ENCODE measurements around the gene CFAP43. TPM values are rescaled to one million over a fixed set of nuclear protein-coding genes. Genes with fewer than 3 reads are reported as not detected.
A peak's percentile ranks its signal among the peaks of the same experiment; 100 is the strongest.

The CFAP43 gene
- polyA plus RNA-seq = under 1 TPM; 0.04 to 0.16 TPM

- 1% methylated on average over 58 to 60 of the region's 60 CpGs for WGBS, 2 donors
- peaks cover 0 to 3% of the 10 kb centered on the region in 2 donors for H3K4me1 ChIP-seq (ENCODE audit: control insufficient read depth in 2 of 2, insufficient read depth in 2 of 2, low read length in 1 of 2)
- no peaks in the 10 kb centered on the region for H3K36me3 ChIP-seq (ENCODE audit: control insufficient read depth in 2 of 2, insufficient read depth in 2 of 2, low read length in 1 of 2)
- no peaks in the 10 kb centered on the region for H3K9me3 ChIP-seq (ENCODE audit: control insufficient read depth in 2 of 2, insufficient read depth in 1 of 2, low read depth in 1 of 2, low read length in 1 of 2)
- H3K4me3 ChIP-seq (ENCODE audit: low read depth in 1 of 2, low read length in 2 of 2) = peak within 1 kb of the TSS; percentile 64 to 88
- H3K27ac ChIP-seq (ENCODE audit: low read depth in 2 of 2, low read length in 1 of 2) = peak within 1 kb of the TSS in 1 of 2 donors; percentile 36
- no peaks in the 10 kb centered on the region for H3K27me3 ChIP-seq (ENCODE audit: control insufficient read depth in 1 of 2, insufficient read depth in 2 of 2, low read length in 2 of 2)
These were observed at the start of gene CFAP43 for GRCh38 chr10:104231784-104232612. TSS of gene CFAP43 (minus strand) at chr10:104232364. CDS start at chr10:104232246, 118 bp downstream.

- H3K4me1 ChIP-seq (ENCODE audit: control insufficient read depth in 2 of 2, insufficient read depth in 2 of 2, low read length in 1 of 2) = no peaks in the 10 kb centered on the region
- H3K27me3 ChIP-seq (ENCODE audit: control insufficient read depth in 1 of 2, insufficient read depth in 2 of 2, low read length in 2 of 2) = no peaks in the 10 kb centered on the region
- H3K36me3 ChIP-seq (ENCODE audit: control insufficient read depth in 2 of 2, insufficient read depth in 2 of 2, low read length in 1 of 2) = no peaks in the 10 kb centered on the region
- no peak overlapping the region for H3K4me3 ChIP-seq (ENCODE audit: low read depth in 1 of 2, low read length in 2 of 2)
- 82 to 83% methylated on average over 3 of the region's 3 CpGs for WGBS, 2 donors
- H3K9me3 ChIP-seq (ENCODE audit: control insufficient read depth in 2 of 2, insufficient read depth in 1 of 2, low read depth in 1 of 2, low read length in 1 of 2) = no peaks in the 10 kb centered on the region
- H3K27ac ChIP-seq (ENCODE audit: low read depth in 2 of 2, low read length in 1 of 2) = no peak overlapping the region
These were observed 49.5 kb upstream of the CFAP43 start for GRCh38 chr10:104281694-104282093.

- Histone ChIP-seq H3K4me3 (ENCODE audit: low read depth in 1 of 2, low read length in 2 of 2) (no peak overlapping the region), H3K36me3 (ENCODE audit: control insufficient read depth in 2 of 2, insufficient read depth in 2 of 2, low read length in 1 of 2) (no peaks in the 10 kb centered on the region), H3K4me1 (ENCODE audit: control insufficient read depth in 2 of 2, insufficient read depth in 2 of 2, low read length in 1 of 2) (no peaks in the 10 kb centered on the region), H3K27ac (ENCODE audit: low read depth in 2 of 2, low read length in 1 of 2) (no peak overlapping the region), H3K27me3 (ENCODE audit: control insufficient read depth in 1 of 2, insufficient read depth in 2 of 2, low read length in 2 of 2) (no peaks in the 10 kb centered on the region), H3K9me3 (ENCODE audit: control insufficient read depth in 2 of 2, insufficient read depth in 1 of 2, low read depth in 1 of 2, low read length in 1 of 2) (no peaks in the 10 kb centered on the region)
- WGBS, 2 donors = 89 to 94% methylated on average over 3 of the region's 3 CpGs
These were observed 47.5 kb upstream of the CFAP43 start for GRCh38 chr10:104279550-104280259.

GRCh38 chr10:104277785-104278184 is 45.6 kb upstream of the CFAP43 start:
- 65 to 69% methylated on average over 2 of the region's 2 CpGs for WGBS, 2 donors
- no peaks in the 10 kb centered on the region for H3K9me3 ChIP-seq (ENCODE audit: control insufficient read depth in 2 of 2, insufficient read depth in 1 of 2, low read depth in 1 of 2, low read length in 1 of 2)
- no peak overlapping the region for H3K4me3 ChIP-seq (ENCODE audit: low read depth in 1 of 2, low read length in 2 of 2)
- no peaks in the 10 kb centered on the region for H3K36me3 ChIP-seq (ENCODE audit: control insufficient read depth in 2 of 2, insufficient read depth in 2 of 2, low read length in 1 of 2)
- H3K27me3 ChIP-seq (ENCODE audit: control insufficient read depth in 1 of 2, insufficient read depth in 2 of 2, low read length in 2 of 2) = no peaks in the 10 kb centered on the region
- H3K4me1 ChIP-seq (ENCODE audit: control insufficient read depth in 2 of 2, insufficient read depth in 2 of 2, low read length in 1 of 2) = no peaks in the 10 kb centered on the region
- no peak overlapping the region for H3K27ac ChIP-seq (ENCODE audit: low read depth in 2 of 2, low read length in 1 of 2)

- 69 to 75% methylated on average over 1 of the region's 1 CpG for WGBS, 2 donors
- no peak overlapping the region for H3K4me3 ChIP-seq (ENCODE audit: low read depth in 1 of 2, low read length in 2 of 2)
These were observed 44.0 kb upstream of the CFAP43 start for GRCh38 chr10:104276192-104276591.

GRCh38 chr10:104274762-104275721 is 42.9 kb upstream of the CFAP43 start:
- peak overlapping the region; percentile 50 to 67 for H3K4me3 ChIP-seq (ENCODE audit: low read depth in 1 of 2, low read length in 2 of 2)
- no peaks in the 10 kb centered on the region for H3K4me1 ChIP-seq (ENCODE audit: control insufficient read depth in 2 of 2, insufficient read depth in 2 of 2, low read length in 1 of 2)
- 14 to 19% methylated on average over 42 of the region's 42 CpGs for WGBS, 2 donors
- no peaks in the 10 kb centered on the region for H3K27me3 ChIP-seq (ENCODE audit: control insufficient read depth in 1 of 2, insufficient read depth in 2 of 2, low read length in 2 of 2)
- H3K27ac ChIP-seq (ENCODE audit: low read depth in 2 of 2, low read length in 1 of 2) = peak overlapping the region in 1 of 2 donors; percentile 62
- H3K36me3 ChIP-seq (ENCODE audit: control insufficient read depth in 2 of 2, insufficient read depth in 2 of 2, low read length in 1 of 2) = no peaks in the 10 kb centered on the region
- H3K9me3 ChIP-seq (ENCODE audit: control insufficient read depth in 2 of 2, insufficient read depth in 1 of 2, low read depth in 1 of 2, low read length in 1 of 2) = no peaks in the 10 kb centered on the region

More at GRCh38 chr10:104276192-104276591, 44.0 kb upstream of the CFAP43 start:
- H3K27me3 ChIP-seq (ENCODE audit: control insufficient read depth in 1 of 2, insufficient read depth in 2 of 2, low read length in 2 of 2) = no peaks in the 10 kb centered on the region
- no peak overlapping the region for H3K27ac ChIP-seq (ENCODE audit: low read depth in 2 of 2, low read length in 1 of 2)
- H3K4me1 ChIP-seq (ENCODE audit: control insufficient read depth in 2 of 2, insufficient read depth in 2 of 2, low read length in 1 of 2) = no peaks in the 10 kb centered on the region
- H3K9me3 ChIP-seq (ENCODE audit: control insufficient read depth in 2 of 2, insufficient read depth in 1 of 2, low read depth in 1 of 2, low read length in 1 of 2) = no peaks in the 10 kb centered on the region
- no peaks in the 10 kb centered on the region for H3K36me3 ChIP-seq (ENCODE audit: control insufficient read depth in 2 of 2, insufficient read depth in 2 of 2, low read length in 1 of 2)

- no peak overlapping the region for H3K27ac ChIP-seq (ENCODE audit: low read depth in 2 of 2, low read length in 1 of 2)
- H3K4me3 ChIP-seq (ENCODE audit: low read depth in 1 of 2, low read length in 2 of 2) = no peak overlapping the region
- H3K36me3 ChIP-seq (ENCODE audit: control insufficient read depth in 2 of 2, insufficient read depth in 2 of 2, low read length in 1 of 2) = no peaks in the 10 kb centered on the region
- no peaks in the 10 kb centered on the region for H3K4me1 ChIP-seq (ENCODE audit: control insufficient read depth in 2 of 2, insufficient read depth in 2 of 2, low read length in 1 of 2)
- WGBS, 2 donors = 62 to 72% methylated on average over 4 of the region's 4 CpGs
- no peaks in the 10 kb centered on the region for H3K27me3 ChIP-seq (ENCODE audit: control insufficient read depth in 1 of 2, insufficient read depth in 2 of 2, low read length in 2 of 2)
- no peaks in the 10 kb centered on the region for H3K9me3 ChIP-seq (ENCODE audit: control insufficient read depth in 2 of 2, insufficient read depth in 1 of 2, low read depth in 1 of 2, low read length in 1 of 2)
These were observed 41.9 kb upstream of the CFAP43 start for GRCh38 chr10:104273899-104274575.

- Histone ChIP-seq H3K9me3 (ENCODE audit: control insufficient read depth in 2 of 2, insufficient read depth in 1 of 2, low read depth in 1 of 2, low read length in 1 of 2) (no peaks in the 10 kb centered on the region), H3K4me3 (ENCODE audit: low read depth in 1 of 2, low read length in 2 of 2) (no peak overlapping the region), H3K36me3 (ENCODE audit: control insufficient read depth in 2 of 2, insufficient read depth in 2 of 2, low read length in 1 of 2) (no peaks in the 10 kb centered on the region), H3K4me1 (ENCODE audit: control insufficient read depth in 2 of 2, insufficient read depth in 2 of 2, low read length in 1 of 2) (no peaks in the 10 kb centered on the region), H3K27me3 (ENCODE audit: control insufficient read depth in 1 of 2, insufficient read depth in 2 of 2, low read length in 2 of 2) (no peaks in the 10 kb centered on the region), H3K27ac (ENCODE audit: low read depth in 2 of 2, low read length in 1 of 2) (no peak overlapping the region)
- 81 to 85% methylated on average over 1 of the region's 1 CpG for WGBS, 2 donors
These were observed 41.1 kb upstream of the CFAP43 start for GRCh38 chr10:104273286-104273685.

Data from esophagus (tissue), 2 donors.